Muscle layer of duodenum (tissue), 2 donors: ENCODE measurements around the gene LYRM2.

Experiments used
- H3K27ac ChIP-seq: one replicate; pipeline ENCODE4 v1.7.0; 2013; ENCODE audit warnings: mild to moderate bottlenecking, low read length
- H3K27me3 ChIP-seq: one replicate; pipeline ENCODE4 v1.7.0; 2013; ENCODE audit warnings: low read depth, mild to moderate bottlenecking, control low read depth, low read length
- H3K36me3 ChIP-seq, 2 donors: one replicate each; pipeline ENCODE4 v1.7.0; 2013; ENCODE audit warnings: low read length in 2 of 2, control low read depth in 1 of 2, mild to moderate bottlenecking in 1 of 2; ENCODE audit not compliant: insufficient read depth in 2 of 2, control insufficient read depth in 1 of 2
- H3K4me1 ChIP-seq, 2 donors: one replicate each; pipeline ENCODE4 v1.7.0; 2013; ENCODE audit warnings: low read length in 2 of 2, mild to moderate bottlenecking in 2 of 2, control low read depth in 1 of 2, moderate library complexity in 1 of 2; ENCODE audit not compliant: insufficient read depth in 2 of 2, control insufficient read depth in 1 of 2
- H3K4me3 ChIP-seq, 2 donors: one replicate each; pipeline ENCODE4 v1.7.0; 2013; ENCODE audit warnings: low read length in 2 of 2, low read depth in 1 of 2, mild to moderate bottlenecking in 1 of 2
- H3K9me3 ChIP-seq, 2 donors: one replicate each; pipeline ENCODE4 v1.7.0; 2013; ENCODE audit warnings: low read length in 2 of 2, control low read depth in 1 of 2, mild to moderate bottlenecking in 1 of 2; ENCODE audit not compliant: control insufficient read depth in 1 of 2
- donor health status: healthy.

LYRM2 gene

DNA sequence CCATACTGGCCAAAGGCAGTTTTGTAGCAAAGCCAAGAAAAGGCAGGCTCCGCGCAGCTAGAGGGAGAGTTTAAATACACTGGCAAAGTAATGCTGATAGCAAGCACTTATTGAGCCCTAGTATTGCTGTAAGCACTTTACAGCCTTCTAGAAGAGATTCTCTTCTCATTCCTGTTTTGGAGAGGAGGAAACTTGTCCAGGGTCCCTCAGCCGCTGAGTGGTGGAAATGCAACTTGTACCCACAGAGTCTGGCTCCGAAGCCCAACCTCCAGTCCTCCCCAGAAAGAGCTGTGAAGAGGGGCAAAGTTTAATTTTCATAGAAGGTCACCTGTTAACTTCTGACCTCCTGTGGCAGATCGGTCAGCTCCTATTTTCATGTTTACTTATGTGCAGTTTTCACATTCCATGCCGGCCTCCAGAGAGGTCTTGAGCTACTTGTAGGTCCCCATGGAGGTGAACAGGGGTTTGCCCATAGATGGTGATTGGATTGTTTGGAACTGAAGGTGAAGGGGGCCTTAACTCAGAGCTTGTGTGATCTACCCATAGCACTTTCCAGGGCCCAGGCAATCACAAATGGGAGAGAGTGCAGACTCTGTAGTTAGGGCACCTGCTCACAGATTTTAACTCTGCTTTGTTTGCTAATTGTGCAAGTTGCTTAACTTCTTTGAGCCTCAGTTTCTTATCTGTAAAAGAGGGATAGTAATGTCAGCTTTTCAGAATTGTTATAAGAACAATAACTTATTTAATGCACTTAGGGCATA, 70.7 kb downstream of the LYRM2 start:
- Histone ChIP-seq H3K9me3 (no peaks in the 10 kb centered on the region), H3K27ac (no peak overlapping the region), H3K36me3 (no peaks in the 10 kb centered on the region), H3K4me3 (no peak overlapping the region), H3K4me1 (peaks cover 0 to 12% of the 10 kb centered on the region in 2 donors), H3K27me3 (no peaks in the 10 kb centered on the region)

DNA sequence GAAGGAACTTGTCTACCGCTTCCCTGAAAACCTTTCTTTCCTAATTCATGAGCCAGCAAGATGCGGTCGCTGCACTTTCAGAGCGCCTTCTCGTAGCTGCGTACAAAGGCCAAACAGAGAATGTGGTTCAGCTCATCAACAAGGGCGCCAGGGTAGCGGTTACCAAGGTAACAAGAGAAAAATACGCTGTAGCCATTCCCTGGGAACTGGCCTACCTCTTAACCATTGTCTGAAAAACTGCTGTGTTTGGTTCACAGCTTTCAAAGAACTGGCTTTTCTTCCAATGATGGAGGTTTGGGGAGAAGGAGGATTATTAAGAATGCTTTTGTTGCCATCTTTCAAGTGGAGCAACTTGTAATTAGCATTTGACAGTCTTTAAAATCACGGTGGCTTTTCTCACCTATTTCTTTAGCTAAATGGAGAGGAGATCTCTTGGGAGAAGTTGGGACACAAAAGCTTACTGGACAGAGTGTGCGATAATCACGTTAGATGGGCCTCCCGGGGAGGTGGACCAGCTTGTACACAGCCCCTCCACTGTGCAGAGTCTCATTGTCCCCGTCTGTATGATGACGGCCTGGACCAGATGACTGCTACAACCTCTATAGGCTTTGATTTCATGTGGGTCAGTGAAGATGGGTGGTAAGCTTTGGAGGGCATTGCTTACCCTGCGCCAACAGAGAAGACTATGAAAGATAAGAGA, 71.5 kb downstream of the LYRM2 start:
- H3K27ac ChIP-seq = no peak overlapping the region
- peaks cover 0 to 13% of the 10 kb centered on the region in 2 donors for H3K4me1 ChIP-seq
- H3K36me3 ChIP-seq = no peaks in the 10 kb centered on the region
- H3K4me3 ChIP-seq = no peak overlapping the region
- H3K27me3 ChIP-seq = no peaks in the 10 kb centered on the region
- no peaks in the 10 kb centered on the region for H3K9me3 ChIP-seq

DNA sequence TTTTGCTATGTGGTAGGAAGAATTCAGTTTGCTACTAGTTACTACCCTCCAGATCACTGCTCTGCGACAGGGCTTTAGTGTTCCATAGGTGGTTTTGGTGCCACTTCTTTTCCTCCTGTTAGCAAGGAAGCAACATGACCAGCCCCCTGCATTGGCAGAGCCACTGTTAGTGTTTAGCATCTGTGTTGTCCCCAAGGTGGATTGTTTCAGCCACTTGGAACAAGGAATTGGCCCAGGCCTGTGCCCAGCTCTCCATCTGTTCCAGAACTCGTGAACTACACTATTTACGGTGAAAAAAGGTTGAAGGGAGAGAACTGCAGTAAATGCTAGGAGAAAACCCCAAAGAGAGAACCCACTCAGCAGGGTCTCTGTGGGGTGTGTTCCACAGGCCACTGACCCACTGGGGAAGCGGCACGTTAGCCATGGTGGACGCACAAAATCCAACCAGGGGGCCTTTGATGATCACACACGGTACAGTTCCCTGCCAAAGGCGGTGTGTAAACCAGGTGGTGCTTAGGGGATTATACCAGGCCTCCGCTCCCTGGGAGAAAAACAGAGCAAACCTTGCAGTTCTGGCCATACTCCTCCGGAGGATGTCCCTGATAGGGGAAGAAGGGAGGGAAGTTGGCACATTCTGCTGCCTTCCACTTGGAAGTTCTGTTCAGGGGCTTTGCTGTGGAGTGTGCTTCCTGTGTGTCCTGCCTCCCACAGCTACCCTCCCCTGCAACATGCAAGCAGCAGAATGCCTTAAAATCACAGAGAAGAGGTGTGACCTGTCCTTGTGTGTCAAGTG, 72.3 kb downstream of the LYRM2 start:
- Histone ChIP-seq H3K36me3 (no peaks in the 10 kb centered on the region), H3K4me3 (no peak overlapping the region), H3K27me3 (no peaks in the 10 kb centered on the region), H3K4me1 (peaks cover 0 to 19% of the 10 kb centered on the region in 2 donors), H3K9me3 (no peaks in the 10 kb centered on the region), H3K27ac (no peak overlapping the region)

DNA sequence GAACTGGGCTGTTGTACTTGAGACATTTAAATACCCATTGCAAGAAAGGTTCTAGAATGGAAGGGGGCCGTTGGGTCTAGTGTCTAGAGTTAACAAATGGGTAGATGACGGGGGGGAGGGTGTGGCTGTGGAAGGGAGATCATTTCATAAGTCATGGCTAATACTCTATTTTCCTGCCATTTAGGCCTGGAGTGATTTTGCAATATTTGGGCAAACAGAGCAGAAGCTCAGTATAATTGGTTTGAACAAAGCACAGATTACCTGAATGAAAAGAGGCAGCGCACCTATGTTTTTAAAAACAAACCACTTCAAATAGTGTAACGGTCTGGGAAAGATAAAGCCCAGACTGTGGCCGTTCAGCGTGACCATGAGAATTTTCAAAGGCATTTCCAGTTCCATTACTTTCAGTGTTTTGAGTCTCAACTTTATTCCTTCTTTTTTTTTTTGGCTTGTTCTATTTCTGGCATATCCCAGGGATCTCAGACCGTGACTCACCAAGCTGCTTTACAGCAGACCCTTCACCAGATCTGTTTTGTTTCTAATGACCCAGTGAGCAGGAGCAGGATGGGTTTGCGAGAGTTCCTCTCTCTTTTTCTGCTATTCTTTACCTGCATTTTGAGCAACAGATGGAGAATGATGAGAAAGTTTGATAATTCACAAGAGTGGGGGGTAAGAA, 73.7 kb downstream of the LYRM2 start:
- Histone ChIP-seq H3K36me3 (no peaks in the 10 kb centered on the region), H3K9me3 (no peaks in the 10 kb centered on the region), H3K27me3 (no peaks in the 10 kb centered on the region), H3K4me1 (peaks cover 0 to 19% of the 10 kb centered on the region in 2 donors), H3K4me3 (no peak overlapping the region), H3K27ac (no peak overlapping the region)

DNA sequence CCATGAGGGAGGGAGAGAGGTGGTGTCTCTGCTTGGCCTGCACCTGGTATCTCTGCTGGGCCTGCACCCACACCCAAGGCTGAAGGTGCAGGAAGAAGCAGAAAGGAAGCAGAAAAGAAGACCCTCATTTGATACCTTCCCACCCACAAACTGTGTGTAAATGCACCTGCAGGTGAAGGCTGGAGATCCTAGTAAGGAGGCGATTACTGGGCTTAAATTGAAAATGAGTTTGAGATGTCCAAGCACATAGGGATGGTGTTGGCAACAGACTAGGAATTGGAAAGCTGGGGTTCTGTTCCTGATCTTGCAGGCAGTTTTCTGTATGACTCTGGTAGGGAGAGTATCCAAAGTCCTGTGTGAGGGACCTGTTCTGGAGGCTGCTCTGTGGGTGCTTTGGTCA, 74.7 kb downstream of the LYRM2 start:
- no peak overlapping the region for H3K4me3 ChIP-seq
- H3K27me3 ChIP-seq = no peaks in the 10 kb centered on the region
- peaks cover 0 to 19% of the 10 kb centered on the region in 2 donors for H3K4me1 ChIP-seq
- H3K9me3 ChIP-seq = no peaks in the 10 kb centered on the region
- H3K27ac ChIP-seq = no peak overlapping the region
- H3K36me3 ChIP-seq = no peaks in the 10 kb centered on the region

DNA sequence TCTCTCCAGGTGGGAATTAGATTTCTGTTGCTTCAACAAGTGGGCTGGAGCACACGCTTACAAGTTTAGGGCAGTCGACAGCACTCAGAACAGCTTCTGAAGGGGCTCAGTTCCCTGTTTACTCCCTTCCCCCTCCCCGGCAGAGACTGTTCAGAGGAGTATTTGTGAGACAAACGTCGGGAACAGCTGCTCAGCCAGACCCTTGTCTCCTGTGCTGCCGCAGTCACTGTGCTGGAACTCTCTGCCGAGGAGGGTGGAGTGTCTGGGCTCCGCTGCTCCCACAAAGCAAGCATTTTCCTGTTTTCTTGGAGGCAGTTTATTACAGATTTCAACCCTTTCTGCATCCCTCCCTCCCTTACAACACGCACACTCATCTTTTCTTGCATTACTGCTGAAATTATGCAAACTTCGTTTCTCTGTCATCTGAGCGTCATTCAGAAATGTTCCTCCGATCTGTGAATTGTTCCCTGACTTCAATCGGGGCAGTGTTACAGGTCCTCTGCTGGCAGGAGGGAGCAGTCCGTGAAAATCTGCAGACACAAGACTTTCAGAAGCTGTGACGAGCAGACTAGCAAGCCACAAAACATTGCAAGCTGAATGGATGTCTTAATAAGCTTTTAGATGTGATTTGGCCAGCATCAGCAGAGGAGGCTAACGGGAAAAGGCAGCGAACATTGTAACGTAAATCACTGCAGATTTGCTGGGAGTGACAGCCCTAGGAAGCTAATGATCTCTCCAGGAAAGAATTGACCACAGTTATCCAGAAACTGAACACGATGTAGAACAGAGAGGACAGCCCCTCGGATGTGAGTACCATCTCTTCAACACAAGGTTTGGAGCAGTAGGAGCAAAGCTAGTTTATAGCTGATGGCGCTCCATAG, 76.2 kb downstream of the LYRM2 start:
- no peaks in the 10 kb centered on the region for H3K27me3 ChIP-seq
- H3K36me3 ChIP-seq = no peaks in the 10 kb centered on the region
- H3K4me3 ChIP-seq = peak overlapping the region in 1 of 2 donors; percentile 44
- H3K9me3 ChIP-seq = no peaks in the 10 kb centered on the region
- peaks cover 0 to 19% of the 10 kb centered on the region in 2 donors for H3K4me1 ChIP-seq
- no peak overlapping the region for H3K27ac ChIP-seq

DNA sequence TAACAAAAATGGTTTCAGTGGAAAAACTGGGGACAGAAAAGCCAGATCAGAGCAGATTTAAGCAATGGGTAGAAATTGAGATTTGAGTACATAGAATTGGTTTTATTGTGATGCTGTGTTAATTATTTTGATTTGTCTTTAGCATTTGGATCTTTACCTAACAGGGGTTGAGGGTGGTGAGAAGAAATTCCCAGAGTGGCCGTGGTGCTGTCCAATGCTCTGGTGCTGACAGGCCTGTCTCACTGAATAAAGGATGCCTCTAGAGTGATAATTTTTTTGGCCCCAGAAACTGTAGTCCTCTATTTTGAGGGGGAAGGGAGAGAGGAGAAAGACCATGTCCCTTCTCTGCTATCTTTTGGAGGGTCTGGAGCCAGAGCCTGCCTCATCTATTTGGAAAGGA, 79.1 kb downstream of the LYRM2 start:
- Histone ChIP-seq H3K27me3 (no peaks in the 10 kb centered on the region), H3K27ac (no peak overlapping the region), H3K4me3 (no peak overlapping the region), H3K9me3 (no peaks in the 10 kb centered on the region), H3K36me3 (no peaks in the 10 kb centered on the region), H3K4me1 (peaks cover 0 to 8% of the 10 kb centered on the region in 2 donors)

DNA sequence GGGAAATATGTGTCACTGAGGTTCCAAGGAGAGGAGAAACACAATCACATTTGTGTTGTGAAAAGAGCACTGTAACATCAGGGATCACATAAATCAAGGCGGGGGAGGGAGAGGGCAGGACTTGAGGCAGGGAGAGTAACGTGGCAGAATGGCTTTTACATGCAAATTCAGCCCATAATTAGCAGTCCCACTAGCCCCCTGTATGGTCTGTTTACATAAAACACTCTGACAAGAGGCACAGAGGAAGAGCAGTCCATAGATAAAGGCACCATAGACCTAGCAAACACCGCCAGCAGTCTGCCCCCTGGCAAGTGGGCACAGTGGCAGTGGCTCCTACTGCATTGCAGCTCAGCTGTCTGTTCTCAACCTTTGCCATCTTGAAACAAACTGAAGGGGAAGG, 82.7 kb downstream of the LYRM2 start:
- Histone ChIP-seq H3K4me1 (no peaks in the 10 kb centered on the region), H3K9me3 (no peaks in the 10 kb centered on the region), H3K27ac (no peak overlapping the region), H3K27me3 (no peaks in the 10 kb centered on the region), H3K36me3 (no peaks in the 10 kb centered on the region), H3K4me3 (no peak overlapping the region)

DNA sequence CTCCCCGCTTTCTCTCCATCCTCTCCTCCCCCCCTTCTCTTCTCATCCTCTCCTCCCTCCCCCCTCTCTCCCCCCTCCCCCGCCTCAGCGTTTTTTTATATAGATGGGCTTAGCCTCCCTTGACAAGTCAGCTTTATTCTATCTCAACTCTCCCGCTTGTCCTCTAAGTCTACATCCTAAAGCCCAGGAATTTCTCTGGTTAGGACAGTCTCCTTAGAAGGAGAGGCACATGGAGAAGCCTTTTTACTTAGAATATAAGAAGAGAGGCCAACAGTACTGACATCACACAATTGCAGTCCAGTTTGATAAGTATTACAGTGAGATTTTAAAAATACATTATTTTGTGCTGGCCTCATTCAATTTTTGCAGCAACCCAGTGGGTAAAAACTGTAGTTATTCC, 83.5 kb downstream of the LYRM2 start:
- H3K9me3 ChIP-seq = no peaks in the 10 kb centered on the region
- no peaks in the 10 kb centered on the region for H3K27me3 ChIP-seq
- H3K36me3 ChIP-seq = no peaks in the 10 kb centered on the region
- no peaks in the 10 kb centered on the region for H3K4me1 ChIP-seq
- H3K27ac ChIP-seq = no peak overlapping the region
- H3K4me3 ChIP-seq = no peak overlapping the region

DNA sequence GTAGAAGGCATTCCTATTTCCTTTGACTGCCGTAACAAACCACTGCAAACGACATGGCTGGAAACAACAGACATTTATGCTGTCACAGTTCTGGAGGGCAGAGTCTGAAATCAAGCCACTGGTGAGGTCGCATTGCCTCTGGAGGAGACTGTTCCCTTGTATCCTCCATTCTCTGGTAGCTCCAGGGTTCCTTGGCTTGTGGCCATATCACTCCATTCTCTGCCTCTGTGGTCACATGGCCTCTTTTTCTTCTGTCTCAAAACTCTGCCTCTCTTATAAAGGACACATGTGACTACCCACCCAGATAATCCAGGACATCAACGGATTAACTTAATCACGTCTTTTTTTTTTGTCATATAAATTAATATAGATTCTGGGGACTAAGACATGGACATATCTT, 84.4 kb downstream of the LYRM2 start:
- Histone ChIP-seq H3K9me3 (no peaks in the 10 kb centered on the region), H3K36me3 (no peaks in the 10 kb centered on the region), H3K27ac (no peak overlapping the region), H3K4me3 (no peak overlapping the region), H3K27me3 (no peaks in the 10 kb centered on the region), H3K4me1 (no peaks in the 10 kb centered on the region)
